Measurements from ENCODE around the gene THSD7A. TPM values are rescaled to one million over a fixed set of nuclear protein-coding genes. Genes with fewer than 3 reads are reported as not detected.

Gene THSD7A
- total and polyA plus RNA-seq, 2 of the 8 experiments (the other 6 are each of a cell fraction or from before 2014, with no cell fraction given): 0.44 to 1.2 TPM

DNA sequence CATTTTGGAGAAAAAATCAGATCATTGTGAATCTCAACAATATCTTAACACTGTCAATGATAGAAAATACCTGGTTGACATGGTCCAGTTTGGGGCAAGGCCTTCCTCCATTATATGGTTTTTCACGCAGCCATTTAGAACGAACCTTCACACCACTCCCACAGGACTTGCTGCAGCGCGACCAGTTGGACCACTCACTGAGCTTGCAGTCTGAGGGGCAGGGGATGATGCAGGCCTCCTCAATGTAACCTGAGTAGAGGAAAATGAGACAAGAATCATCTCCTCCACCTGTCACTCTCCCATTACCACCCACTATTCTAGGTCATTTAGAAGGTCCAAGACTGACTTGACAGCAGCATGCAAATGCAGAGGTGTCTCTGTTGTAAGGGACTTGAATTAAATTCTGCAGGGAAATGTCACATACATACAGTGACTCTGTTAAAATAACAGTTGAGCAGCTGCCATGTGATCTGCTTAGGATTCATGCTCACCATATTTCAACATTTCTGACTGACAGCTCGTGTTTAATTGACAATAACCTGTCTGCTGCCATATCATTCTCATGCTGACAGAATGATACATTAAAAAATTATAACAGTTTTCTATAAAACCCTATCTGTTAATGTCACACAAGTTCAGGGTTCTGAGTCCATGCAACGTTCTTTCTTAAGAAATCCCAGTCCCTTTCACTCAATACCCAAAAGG, 403.0 kb downstream of the THSD7A start:
- FAIRE-seq: peak; percentile 7
- H3K4ac ChIP-seq (replicated peaks; ENCODE audit: insufficient read length, low read depth, low read length): no peak overlapping the region
- H2BK12ac ChIP-seq (ENCODE audit: low read depth, low read length): no peak overlapping the region
- H4K91ac ChIP-seq (replicated peaks; ENCODE audit: insufficient read length, low read length): no peak overlapping the region
- H3K23me2 ChIP-seq (ENCODE audit: low read depth, low read length): no peaks in the 10 kb centered on the region; the same call in 1 of the 2 replicates
- H4K20me1 ChIP-seq (replicated peaks in 1 of 2; ENCODE audit: control insufficient read depth in 1 of 2, insufficient read depth in 2 of 2, low read length in 2 of 2): no peaks in the 10 kb centered on the region
- H3K79me2 ChIP-seq (ENCODE audit: control insufficient read depth in 1 of 2, insufficient read depth in 2 of 2, low read length in 2 of 2): no peaks in the 10 kb centered on the region
- no peaks in the 10 kb centered on the region for H3K79me1 ChIP-seq (ENCODE audit: low read depth, low read length)
- no peaks in the 10 kb centered on the region for H3K9me3 ChIP-seq (ENCODE audit: insufficient read depth in 2 of 2, low read depth in 1 of 2, low read length in 1 of 2)
- H3K56ac ChIP-seq (replicated peaks; ENCODE audit: insufficient read length, low read depth, low read length): no peak overlapping the region
- no peak overlapping the region for H3K18ac ChIP-seq (ENCODE audit: extremely low read depth, low read length)
- CTCF ChIA-PET (ENCODE audit: partially characterized antibody): interaction anchor here (0.9 to 1.4 kb wide), 8 partner anchors 11 to 404 kb away, joined by 3 to 7 read pairs (median 5); no protein-coding TSS in a partner anchor
- no peak for DNase-seq (ENCODE audit: low read depth in 1 of 2, low spot score in 2 of 2)
- H3K36me3 ChIP-seq (ENCODE audit: control insufficient read depth in 2 of 4, insufficient read depth in 4 of 4, low read length in 3 of 4): no peaks in the 10 kb centered on the region
- no peak overlapping the region for H2BK15ac ChIP-seq (ENCODE audit: low read length)
- H3K27ac ChIP-seq (ENCODE audit: low read depth, low read length): no peak overlapping the region
- no peak overlapping the region for H3K23ac ChIP-seq (ENCODE audit: insufficient read length)
- no peaks in the 10 kb centered on the region for H3K4me1 ChIP-seq (replicated peaks in 1 of 4; ENCODE audit: control insufficient read depth in 3 of 4, insufficient read depth in 4 of 4, low read length in 3 of 4)
- no peak overlapping the region for H3K9ac ChIP-seq (replicated peaks in 1 of 4; ENCODE audit: extremely low read depth in 1 of 4, low read depth in 3 of 4, low read length in 3 of 4)
- H2BK120ac ChIP-seq (replicated peaks; ENCODE audit: low read depth, low read length): no peak overlapping the region
- no peak overlapping the region for H2AFZ ChIP-seq (ENCODE audit: low read length)
- no peak overlapping the region for H2AK5ac ChIP-seq (ENCODE audit: low read depth, low read length)
- H3K4me3 ChIP-seq (ENCODE audit: extremely low read depth in 1 of 4, insufficient read depth in 2 of 4, low read depth in 3 of 4, low read length in 4 of 4): no peak overlapping the region
- H4K8ac ChIP-seq (ENCODE audit: extremely low read depth, insufficient read depth, low read length): no peak overlapping the region
- peak in 1 of 2 experiments; percentile 2; a peak in 1 of 4 replicates for TF ChIP-seq RAD21 (IDR thresholded peaks at IDR 0.05 in 1 of 2, conservative IDR thresholded peaks at IDR 0.05 in 1 of 2; ENCODE audit: low read depth in 2 of 2, low read length in 2 of 2)
- TF ChIP-seq ATF2 (IDR thresholded peaks at IDR 0.05; ENCODE audit: low read length): no peak
- no peak overlapping the region for H2BK5ac ChIP-seq (ENCODE audit: low read depth, low read length)
- no peak overlapping the region for H2BK20ac ChIP-seq (ENCODE audit: low read length)
- no peak overlapping the region for H3K14ac ChIP-seq (ENCODE audit: insufficient read length)
- POLR2A ChIA-PET (ENCODE audit: partially characterized antibody): no interaction called here
- H3K27me3 ChIP-seq (replicated peaks in 1 of 4; ENCODE audit: control insufficient read depth in 3 of 4, extremely low read depth in 1 of 4, insufficient read depth in 3 of 4, low read length in 3 of 4): no peaks in the 10 kb centered on the region
- no peak overlapping the region for H4K5ac ChIP-seq (ENCODE audit: insufficient read length, low read depth, low read length)
- WGBS, 2 experiments (ENCODE audit: extremely low coverage in 1 of 2, insufficient coverage in 1 of 2, insufficient read length in 1 of 2, insufficient replicate concordance in 2 of 2, low coverage in 1 of 2, low lambda C conversion rate in 2 of 2, missing lambda C conversion rate in 1 of 2): 71% methylated on average over 6 of the region's 6 CpGs; no CpG with 5 or more reads in 1 of the 2 experiments
- H3K4me2 ChIP-seq (ENCODE audit: insufficient read depth in 1 of 2, low read depth in 2 of 2, low read length in 2 of 2): no peak overlapping the region

Data from H1 (cell line).